ENCODE measurements around the gene RNF212B.

RNF212B gene

DNA sequence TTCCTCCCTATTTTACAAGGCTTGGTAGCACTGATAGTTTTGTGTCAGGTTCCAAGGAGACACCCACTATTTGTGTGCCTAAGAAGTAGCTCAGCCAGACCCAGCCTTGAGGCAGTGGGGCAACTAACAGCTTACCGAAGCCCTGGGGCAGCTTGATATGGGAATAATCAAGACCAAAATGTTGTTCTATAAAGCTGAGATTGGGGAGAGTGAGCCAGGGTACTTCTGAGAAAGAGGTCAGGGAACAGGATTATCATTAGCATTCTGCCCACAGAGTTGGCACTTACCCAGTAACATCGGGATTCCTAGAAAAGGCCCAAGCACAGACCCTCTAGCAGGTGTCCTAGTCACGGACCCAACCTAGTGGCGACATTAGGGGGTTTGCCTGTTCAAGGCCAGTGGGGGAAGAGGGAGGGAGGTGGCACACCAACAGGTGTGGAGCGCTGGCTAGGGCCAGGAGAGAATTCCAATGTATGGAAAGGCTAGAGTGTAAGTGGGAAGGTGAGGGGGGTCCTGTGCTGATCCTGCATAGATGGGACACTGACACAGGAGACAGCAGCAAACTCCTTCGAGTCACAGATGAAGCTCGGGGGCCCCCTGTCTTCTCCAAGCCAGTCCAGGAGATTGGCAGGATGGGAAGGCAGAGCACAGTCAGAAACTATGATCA is 60.0 kb downstream of the RNF212B start:
- FAIRE-seq, result no peak

DNA sequence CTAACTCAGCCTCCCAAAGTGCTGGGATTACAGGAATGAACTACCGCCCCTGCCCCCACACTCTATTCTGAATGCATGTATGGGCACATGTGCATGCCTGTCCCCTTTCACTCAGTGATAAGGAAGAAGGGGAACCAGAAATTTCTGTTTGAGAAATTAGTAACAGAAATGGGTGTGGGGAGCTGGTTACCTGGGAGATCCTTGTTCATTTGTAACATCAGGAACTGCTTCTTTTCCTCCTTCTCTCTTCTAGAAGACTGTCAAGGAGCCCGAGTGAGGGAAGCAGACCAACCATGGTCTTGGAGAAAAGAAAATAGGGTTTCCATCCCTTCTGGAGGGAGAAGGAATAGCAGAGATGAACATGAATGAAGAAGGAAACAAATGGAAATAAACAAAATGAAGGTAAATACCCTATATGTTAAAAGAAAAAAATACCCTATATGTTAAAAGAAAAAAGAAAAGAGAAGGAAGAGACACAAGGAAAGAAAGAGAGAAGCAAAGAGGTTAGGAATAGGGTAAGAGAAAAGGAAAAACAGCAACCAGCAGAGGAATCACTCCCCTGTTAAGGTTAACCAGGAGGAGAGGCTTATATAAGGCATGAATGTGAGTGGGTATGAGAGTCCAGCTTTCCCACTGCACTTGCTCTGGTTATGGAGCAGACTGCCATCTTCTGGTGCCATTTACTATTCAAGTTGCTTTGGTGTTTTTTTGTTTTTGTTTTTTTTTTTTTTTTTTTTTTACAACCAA is 61.6 kb downstream of the RNF212B start:
- FAIRE-seq, result no peak

DNA sequence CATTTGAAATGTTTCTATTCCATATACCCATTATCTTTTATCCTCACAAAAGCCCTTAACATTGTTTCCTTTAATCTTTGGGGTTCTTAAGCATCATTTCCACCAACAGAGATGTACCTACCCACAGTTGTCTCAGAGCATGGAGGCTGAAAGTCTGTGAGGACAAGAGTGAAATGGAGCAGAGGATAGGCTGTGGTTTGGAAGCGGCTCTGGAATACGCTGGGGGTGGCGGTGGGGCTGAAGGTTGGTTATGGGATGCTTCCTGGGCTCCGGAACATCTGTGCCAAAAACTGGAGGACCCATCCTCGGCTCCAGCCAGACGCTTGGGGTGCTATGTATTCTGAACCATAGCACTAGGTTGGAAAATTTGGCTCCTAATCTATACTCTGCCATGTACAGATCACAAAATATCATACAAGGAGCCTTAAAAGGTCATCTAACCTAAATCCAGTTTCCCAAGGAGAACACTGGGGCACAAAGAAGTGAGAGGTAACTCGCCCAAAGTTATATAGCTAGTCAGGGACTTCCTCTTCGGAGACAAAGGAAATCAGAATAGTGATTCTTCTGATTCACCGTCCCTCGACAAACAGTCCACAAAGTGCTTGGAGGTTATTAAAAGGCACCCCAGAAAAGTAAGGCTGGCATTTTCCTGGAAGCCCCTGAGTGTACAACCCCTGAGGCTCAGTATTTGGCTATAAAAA is 62.4 kb downstream of the RNF212B start:
- no peak for FAIRE-seq

DNA sequence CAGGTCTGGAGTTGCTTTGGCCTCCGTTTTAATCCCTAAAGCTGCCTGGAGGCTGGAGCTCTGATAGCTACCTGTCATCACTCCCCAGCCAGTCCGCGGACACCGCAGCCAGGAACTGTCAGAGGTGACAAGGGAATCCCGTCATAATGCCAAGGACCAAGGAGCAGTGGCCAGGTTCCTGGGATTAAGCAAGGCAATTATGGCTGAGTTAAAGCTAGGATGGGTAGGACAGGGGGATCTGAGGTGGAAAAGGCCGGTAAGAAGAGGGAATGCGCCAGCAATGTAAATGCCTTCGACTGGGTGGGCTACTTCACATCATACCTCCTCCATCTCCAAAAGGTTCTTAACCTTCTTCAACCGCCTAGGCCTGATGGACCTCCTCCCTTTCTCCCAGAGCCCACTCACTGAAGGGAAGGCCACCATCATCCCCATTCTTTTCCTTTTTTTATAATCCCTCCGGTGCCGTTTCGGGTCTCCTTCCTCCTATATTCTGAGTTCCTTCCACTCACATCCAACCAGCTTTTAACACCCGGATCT is 63.0 kb downstream of the RNF212B start:
- no peak for FAIRE-seq

DNA sequence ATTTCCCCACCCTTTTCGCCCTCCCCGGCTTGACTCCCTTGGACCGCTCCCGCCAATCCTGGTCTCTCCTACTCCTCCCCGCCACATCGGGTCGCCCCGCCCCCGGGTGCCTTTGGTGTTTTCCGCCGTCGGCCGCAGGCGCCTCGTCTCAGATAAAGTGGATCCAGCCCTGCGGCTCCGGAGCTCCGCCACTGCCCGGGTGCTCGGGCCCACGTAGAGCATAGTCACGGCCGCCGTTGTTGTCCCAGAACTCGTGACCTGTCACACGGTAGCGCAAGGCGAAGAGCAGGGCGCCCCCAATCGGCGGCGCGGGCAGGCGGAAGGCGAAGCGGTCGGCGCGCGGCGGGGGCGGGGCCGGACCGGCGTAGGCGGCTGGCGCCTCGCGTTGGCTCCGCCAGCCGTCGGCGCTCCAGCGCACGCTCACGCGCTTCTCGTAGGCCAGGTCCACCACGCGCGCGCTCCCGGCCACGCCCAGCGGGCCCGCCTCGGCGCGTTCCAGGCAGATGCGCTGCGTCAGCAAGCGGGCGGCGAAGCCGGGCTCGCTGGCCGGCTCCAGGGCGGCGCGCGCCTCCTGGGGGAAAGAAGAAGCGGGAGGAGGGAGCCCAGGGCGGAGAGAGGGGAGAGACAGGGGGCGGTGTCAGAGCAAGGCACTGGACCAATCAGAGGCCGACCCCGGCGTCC is 63.7 kb downstream of the RNF212B start:
- no peak for FAIRE-seq

DNA sequence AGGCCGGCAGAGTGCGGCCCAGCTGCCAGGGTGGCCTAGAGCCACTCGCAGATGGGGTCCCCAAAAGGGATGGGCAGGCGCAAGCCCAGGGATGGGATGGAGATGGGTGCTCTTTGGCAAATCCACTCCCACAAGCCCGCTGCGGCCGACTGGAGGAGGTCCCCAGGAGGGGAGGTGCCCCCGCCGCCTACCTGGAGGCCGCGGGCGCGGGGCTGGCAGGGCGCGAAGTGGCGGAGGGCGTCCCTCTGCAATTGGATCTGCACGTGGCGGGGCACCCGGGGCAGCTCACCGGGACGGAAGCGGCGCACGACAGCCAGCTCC is 64.2 kb downstream of the RNF212B start:
- no peak for FAIRE-seq

DNA sequence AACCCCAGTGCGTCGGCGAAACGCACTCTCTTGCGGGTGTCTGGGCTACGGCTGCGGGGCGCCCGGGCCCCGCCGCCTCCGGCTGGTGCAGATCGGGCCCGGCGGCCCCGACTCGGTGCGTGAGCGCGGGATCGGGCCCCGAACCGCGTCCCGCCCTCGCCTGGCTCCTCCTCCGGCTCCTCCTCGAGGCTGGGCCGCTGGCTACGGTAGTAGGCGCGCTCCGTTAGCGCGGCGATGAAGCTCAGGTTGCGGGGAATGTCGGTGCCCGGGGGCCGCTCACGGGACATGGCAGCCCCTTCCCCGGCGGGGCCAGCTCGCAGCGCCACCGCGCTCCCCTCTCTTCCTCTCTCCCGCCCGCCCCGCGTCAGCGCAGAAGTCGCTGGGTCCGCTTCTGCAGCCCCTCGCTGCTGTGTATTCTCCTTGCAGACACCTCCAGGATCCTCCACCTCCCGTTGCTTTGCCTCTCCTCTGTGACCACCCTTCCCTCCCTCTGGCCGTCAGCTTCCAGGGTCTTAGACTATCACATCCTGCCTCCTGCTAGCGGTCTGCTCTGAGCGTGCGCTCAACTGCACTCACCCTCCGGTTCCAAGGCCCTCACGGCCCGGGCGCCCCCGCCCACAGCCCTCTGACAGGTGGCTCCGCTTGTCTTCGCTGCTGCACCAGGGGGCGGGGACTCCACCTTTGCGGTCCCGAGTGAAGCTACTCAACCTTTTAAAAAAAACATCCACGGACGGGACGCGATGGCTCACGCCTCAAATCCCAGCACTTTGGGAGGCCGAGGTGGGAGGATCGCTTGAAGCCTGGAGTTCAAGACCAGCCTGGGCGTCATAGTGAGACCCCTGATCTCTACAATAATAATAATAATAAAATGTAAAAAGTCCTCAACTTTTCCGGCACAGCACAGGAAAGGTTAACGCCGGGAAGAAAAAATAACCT is 64.8 kb downstream of the RNF212B start, which contains the start of gene PPP1R3E:
PPP1R3E (minus strand) TSS at position 570 of the 936 bp plus-strand sequence; CDS start at position 287, 283 bp downstream.
- FAIRE-seq, result no peak

DNA sequence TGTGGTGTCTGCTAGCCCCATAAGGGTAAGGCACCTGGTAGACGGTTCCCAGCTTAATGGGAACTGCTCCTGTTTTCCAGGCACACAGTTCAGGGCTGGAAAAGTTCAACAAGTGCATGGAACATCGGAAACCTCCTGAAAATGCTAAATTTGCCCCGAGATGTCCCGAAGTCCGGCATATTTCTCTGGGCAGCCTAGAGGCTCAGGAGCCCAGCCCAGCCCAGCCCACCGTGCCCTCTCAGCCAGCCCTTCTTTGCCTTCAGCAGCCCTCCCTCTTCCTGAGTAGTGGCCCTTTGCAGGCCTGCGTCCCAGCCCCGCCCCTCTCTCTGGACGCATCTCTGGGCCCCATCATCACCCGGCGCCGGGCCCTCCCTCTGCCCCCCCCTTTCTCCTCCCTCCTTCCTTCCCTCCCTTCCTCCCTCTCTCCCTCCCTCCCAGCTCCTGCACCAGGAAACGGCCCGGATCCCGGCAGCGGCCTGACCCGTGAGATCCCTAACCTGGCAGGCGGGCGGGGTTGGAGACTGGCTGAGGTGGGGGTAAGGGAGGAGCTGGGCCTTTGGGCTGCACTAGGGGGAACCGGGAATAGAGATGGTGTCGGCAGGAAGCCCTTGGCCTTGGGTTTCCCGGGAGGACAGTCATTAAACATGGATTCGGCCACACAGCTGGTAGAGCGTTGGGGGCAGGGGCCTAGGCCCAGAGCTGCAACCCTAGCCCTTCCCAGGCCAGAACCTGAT is 68.8 kb downstream of the RNF212B start, which contains the start of gene BCL2L2:
BCL2L2 (plus strand) TSS at position 422 of the 734 bp plus-strand sequence. CDS start 935 bp downstream, outside the sequence.
- FAIRE-seq, result no peak

DNA sequence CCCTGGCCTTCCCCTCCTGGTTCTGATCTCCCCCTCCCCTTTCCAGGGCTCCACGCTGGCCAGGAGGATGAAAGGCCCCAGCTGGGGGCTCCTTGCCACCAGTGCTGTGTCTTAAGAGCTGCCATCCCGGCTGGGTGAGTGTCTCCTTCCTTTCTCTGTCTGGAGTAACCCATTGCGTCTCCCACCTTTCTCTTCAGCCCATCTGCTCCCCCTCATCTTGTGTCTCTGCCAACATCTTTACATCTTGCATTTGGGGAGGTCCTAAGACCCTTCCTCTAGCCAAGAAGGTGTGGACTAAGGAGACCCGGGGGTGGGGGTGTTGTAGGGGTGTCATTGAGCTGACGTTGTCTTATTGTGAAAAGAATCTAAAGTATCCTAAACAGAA is 69.4 kb downstream of the RNF212B start:
- no peak for FAIRE-seq

DNA sequence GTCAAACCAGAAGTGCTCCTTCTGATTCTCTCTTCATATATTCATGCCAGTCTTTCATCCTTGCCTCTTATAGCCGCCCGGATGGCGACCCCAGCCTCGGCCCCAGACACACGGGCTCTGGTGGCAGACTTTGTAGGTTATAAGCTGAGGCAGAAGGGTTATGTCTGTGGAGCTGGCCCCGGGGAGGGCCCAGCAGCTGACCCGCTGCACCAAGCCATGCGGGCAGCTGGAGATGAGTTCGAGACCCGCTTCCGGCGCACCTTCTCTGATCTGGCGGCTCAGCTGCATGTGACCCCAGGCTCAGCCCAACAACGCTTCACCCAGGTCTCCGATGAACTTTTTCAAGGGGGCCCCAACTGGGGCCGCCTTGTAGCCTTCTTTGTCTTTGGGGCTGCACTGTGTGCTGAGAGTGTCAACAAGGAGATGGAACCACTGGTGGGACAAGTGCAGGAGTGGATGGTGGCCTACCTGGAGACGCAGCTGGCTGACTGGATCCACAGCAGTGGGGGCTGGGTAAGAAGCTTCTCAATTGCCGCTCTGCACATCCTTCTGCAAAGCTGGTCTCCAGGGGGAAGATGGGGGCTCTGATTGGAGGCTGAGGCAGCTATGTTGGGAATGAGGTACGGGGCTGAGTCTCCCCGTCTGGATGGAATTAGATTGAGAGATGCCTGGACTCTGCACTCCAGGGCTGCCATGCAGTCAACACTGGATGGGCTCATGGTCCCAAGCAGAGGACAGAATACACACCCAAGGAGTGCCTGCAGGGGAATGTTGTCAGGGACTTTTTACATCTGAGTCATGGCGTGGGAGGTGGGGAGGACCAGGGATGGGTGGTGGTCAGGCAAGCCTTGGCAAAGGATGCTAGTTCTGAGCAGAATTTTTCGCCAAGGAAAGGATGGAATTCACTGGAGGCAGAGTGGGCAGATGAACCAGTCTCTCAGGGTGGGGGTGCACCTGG is 70.2 kb downstream of the RNF212B start:
- FAIRE-seq, result no peak

DNA sequence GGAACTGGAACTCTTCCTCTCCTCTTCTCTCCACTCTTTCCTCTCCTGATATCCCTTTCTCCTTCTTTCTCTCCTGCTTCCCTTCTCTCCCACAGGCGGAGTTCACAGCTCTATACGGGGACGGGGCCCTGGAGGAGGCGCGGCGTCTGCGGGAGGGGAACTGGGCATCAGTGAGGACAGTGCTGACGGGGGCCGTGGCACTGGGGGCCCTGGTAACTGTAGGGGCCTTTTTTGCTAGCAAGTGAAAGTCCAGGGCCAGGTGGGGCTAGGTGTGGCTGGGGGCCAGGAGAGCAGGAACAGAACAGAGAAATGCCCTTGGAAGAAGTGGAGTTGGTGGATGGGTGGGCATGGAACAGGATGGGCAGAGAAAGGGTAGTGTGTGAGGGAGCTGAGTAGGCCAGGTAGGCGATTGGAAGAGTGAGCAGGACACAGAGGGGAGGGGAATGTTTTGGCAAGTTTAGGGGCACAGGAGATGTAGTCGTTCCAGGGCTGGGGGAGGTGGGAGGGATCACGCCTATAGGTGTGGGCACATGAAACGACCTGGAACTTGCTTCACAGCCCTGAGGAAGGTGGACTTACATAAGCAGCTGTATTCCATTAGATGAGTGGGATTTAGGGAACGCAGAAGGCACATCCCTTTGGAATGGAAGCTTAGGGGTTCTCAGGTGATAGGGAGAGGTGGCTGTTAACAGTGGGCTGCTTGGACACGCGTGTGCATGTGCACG is 71.1 kb downstream of the RNF212B start:
- no peak for FAIRE-seq

DNA sequence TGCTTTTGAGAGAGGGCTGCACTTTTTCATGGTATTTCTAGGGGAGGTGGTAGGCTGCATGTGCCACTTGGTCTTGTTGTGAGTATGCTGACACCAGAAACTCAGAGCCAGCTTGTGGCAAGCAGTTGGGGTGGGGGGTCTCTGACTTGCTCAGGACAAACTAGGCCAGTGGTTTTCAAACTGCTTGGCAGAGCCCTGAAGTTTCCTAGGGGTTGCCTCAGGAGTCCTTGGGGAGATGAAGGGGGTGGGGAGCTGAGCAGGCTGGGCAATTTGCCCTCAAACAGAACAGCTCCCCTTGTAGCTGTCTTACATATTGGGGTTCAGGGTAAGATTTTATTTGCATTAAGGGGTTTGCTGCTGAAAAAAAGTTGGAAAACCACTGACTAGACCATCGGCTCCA is 72.8 kb downstream of the RNF212B start:
- no peak for FAIRE-seq

DNA sequence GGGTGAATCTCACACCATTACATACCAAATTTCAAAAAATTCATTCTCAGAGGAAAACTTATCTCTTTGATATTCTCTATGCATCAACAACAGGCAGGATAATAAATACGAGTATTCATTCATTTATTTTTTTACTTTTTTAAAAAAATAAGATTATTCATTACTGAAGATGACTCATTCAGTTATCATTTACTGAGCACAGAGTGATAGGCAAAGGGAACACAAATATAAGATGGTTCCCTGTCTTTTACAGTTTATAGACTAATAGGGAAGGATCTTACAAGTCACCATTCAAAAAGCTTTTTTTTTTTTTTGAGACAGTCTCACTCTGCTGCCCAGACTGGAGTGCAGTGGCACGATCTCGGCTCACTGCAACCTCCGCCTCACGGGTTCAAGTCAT is 78.6 kb downstream of the RNF212B start:
- no peak for FAIRE-seq

DNA sequence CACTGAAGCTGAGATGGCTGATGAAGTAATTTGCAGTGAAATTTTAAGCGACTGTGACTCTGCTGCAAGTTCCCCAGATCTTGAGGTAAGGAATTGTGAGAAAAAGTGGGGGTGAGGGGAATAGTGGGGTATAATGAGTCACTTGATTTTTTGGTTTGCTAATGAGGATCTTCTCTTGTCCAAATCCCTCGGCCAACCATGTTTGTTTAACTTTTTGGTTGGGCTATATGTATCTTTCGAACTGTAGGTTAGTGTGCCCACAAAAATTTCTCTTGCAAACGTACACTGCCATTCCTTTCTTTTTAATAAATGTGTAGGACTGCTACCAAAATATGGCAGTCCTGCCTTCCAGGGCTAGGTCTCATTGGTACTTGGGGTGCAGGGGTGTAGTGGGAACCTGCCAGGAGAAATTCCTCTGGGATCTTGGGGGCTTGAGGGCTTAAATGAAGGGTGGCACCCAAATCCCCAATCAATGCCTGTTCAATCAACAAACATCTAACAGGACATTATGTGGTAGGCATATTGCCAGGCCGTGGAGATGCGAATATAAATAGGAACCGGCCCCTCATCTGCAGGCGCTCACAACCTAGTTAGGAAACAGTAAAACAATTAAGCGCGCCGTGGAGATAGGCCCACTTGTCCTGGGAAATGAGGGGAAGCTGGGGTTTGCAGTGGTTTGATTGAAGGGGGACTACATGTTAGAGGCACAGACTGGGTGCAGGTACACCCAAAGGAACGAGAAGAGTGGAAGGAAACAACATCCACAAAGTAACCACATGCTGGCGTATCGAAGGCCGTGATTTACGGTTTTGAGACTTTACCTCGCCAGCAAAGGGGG is 82.2 kb downstream of the RNF212B start:
- no peak for FAIRE-seq

DNA sequence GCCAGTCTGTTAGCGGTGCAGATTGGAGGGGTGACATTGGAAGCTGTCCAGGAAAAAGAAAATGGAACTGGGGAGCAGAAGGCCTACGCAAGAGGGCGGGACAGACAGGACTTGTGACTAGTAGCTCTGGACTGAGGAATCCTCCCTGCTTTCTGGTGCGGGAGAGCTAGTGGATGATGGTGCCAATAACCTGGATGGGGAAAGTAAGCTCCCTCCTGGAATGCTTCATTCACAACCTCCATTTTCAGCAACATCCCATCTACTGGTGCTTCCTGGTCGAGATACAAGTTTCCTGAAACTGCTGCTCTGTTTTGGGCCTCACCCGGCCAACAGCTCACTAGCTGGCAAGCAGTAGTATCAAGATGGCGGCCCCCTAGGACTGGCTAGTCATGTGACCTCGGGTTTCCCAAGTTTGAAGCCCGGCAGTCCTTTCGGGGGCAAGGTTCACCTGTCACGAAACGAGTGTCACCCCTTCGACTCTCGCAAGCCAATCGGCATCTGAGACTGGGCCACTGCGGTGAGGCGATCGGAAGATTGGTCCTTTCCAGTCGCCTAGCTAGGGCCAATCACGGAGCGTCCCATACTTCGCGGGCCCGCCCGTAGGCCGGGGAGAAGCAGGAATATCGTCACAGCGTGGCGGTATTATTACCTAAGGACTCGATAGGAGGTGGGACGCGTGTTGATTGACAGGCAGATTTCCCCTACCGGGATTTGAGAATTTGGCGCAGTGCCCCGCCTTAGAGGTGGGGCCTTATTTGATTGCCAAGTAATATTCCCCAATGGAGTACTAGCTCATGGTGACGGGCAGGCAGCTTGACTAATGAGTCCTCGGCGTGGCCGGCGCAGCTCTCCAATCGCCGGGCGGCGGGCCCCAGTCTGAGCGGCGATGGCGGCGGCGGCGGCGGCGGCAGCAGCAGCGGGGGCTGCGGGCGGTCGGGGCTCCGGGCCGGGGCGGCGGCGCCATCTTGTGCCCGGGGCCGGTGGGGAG is 83.1 kb downstream of the RNF212B start, which contains the start of gene PABPN1:
PABPN1 (plus strand) TSS at position 874 of the 988 bp plus-strand sequence; CDS start at position 887, 13 bp downstream.
- FAIRE-seq, result peak; percentile 99

All from A204.1 (cell line).